HG02970 (cell line): ENCODE measurements around the gene APOE.
"Not testable (repeated sequence)": the region's sequence is repeated elsewhere in the genome, so short reads cannot be mapped to it uniquely, and the experiment has no call there.

Source experiments
- ATAC-seq: cut with Tn5 transposase; IDR thresholded peaks from one replicate; pipeline ENCODE4 v1.9.1; 2021; ENCODE audit warnings: mild to moderate bottlenecking, moderate library complexity, moderate number of reproducible peaks; ENCODE audit not compliant: unreplicated experiment, low FRiP score

APOE gene

GRCh38 chr19:44908074-44908835 lies 2.7 kb downstream of the APOE start:
- ATAC-seq = no peak

GRCh38 chr19:44908836-44909261 lies 3.3 kb downstream of the APOE start:
- ATAC-seq = no peak

- no peak for ATAC-seq
Observed at GRCh38 chr19:44909775-44910174, 4.2 kb downstream of the APOE start.

- ATAC-seq = not testable (repeated sequence)
Observed at GRCh38 chr19:44911896-44912295, 6.3 kb downstream of the APOE start.

GRCh38 chr19:44912854-44913253 lies 7.3 kb downstream of the APOE start:
- no peak for ATAC-seq

- not testable (repeated sequence) for ATAC-seq
Observed at GRCh38 chr19:44913512-44914432, 8.2 kb downstream of the APOE start.

GRCh38 chr19:44914433-44915206 lies 9.0 kb downstream of the APOE start, which contains the start of gene APOC1:
APOC1 (plus strand) TSS chr19:44914608; CDS start chr19:44914892, 284 bp downstream.
- peak; percentile 81 for ATAC-seq

- ATAC-seq = no peak
Observed at GRCh38 chr19:44924243-44924725, 18.7 kb downstream of the APOE start.

GRCh38 chr19:44925114-44925891 lies 19.7 kb downstream of the APOE start:
- ATAC-seq = no peak

GRCh38 chr19:44926245-44927077 lies 20.9 kb downstream of the APOE start:
- ATAC-seq = not testable (repeated sequence)

- ATAC-seq = no peak
Observed at GRCh38 chr19:44927746-44928145, 22.1 kb downstream of the APOE start.

- ATAC-seq = no peak
Observed at GRCh38 chr19:44930088-44930487, 24.5 kb downstream of the APOE start.

GRCh38 chr19:44931541-44931940 lies 25.9 kb downstream of the APOE start:
- no peak for ATAC-seq

- no peak for ATAC-seq
Observed at GRCh38 chr19:44939668-44940067, 34.1 kb downstream of the APOE start.

GRCh38 chr19:44942067-44942571 lies 36.5 kb downstream of the APOE start, which contains the start of gene APOC4:
APOC4 (plus strand) TSS chr19:44942237; CDS start chr19:44942278, 41 bp downstream.
- no peak for ATAC-seq

GRCh38 chr19:44943801-44944249 lies 38.2 kb downstream of the APOE start:
- ATAC-seq = no peak

GRCh38 chr19:44947041-44947581 lies 41.5 kb downstream of the APOE start:
- no peak for ATAC-seq

GRCh38 chr19:44948237-44948636 lies 42.6 kb downstream of the APOE start:
- ATAC-seq = no peak
